GM23248 (cell line): ENCODE measurements around the gene GTPBP4. TPM values are rescaled to one million over a fixed set of nuclear protein-coding genes. Genes with fewer than 3 reads are reported as not detected.

ENCODE experiments used
- DNase-seq: peaks from one replicate; pipeline ENCODE4 v3.0.0-alpha.2; 2015
- H2AFZ ChIP-seq: fragments of 200-600 bp; sonication (generic); 2 replicates; pipeline ENCODE4 v1.6.1; 2016; ENCODE audit warnings: antibody characterized with exemption
- H3F3A ChIP-seq: fragments of 200-600 bp; sonication (generic); 2 replicates; pipeline ENCODE4 v1.6.1; 2016; ENCODE audit warnings: mild to moderate bottlenecking, antibody characterized with exemption, mixed run types; ENCODE audit not compliant: insufficient read depth
- H3K27ac ChIP-seq: fragments of 200-600 bp; sonication (generic); 2 replicates; pipeline ENCODE4 v1.5.1; 2016; ENCODE audit warnings: mild to moderate bottlenecking
- H3K27me3 ChIP-seq: fragments of 200-600 bp; sonication (generic); replicated peaks from 2 replicates; pipeline ENCODE4 v1.6.1; 2016; ENCODE audit warnings: mild to moderate bottlenecking; ENCODE audit not compliant: insufficient read depth
- H3K36me3 ChIP-seq: fragments of 200-600 bp; sonication (generic); 2 replicates; pipeline ENCODE4 v1.6.1; 2016; ENCODE audit warnings: low read depth, mild to moderate bottlenecking
- H3K4me1 ChIP-seq: fragments of 200-600 bp; sonication (generic); 2 replicates; pipeline ENCODE4 v1.6.1; 2016; ENCODE audit warnings: mild to moderate bottlenecking; ENCODE audit not compliant: insufficient read depth
- H3K4me2 ChIP-seq: fragments of 200-600 bp; sonication (generic); one replicate; pipeline ENCODE4 v1.6.1; 2016; ENCODE audit warnings: mild to moderate bottlenecking; ENCODE audit not compliant: unreplicated experiment
- H3K4me3 ChIP-seq: fragments of 200-600 bp; sonication (generic); 2 replicates; pipeline ENCODE4 v1.5.1; 2016; ENCODE audit warnings: mild to moderate bottlenecking
- H3K79me2 ChIP-seq: fragments of 200-600 bp; sonication (generic); 2 replicates; pipeline ENCODE4 v1.6.1; 2016; ENCODE audit warnings: mild to moderate bottlenecking; ENCODE audit not compliant: insufficient read depth
- H3K9ac ChIP-seq: fragments of 200-600 bp; sonication (generic); 2 replicates; pipeline ENCODE4 v1.6.1; 2016; ENCODE audit warnings: mild to moderate bottlenecking
- H3K9me2 ChIP-seq: fragments of 200-600 bp; sonication (generic); 2 replicates; pipeline ENCODE4 v1.6.1; 2016; ENCODE audit warnings: mixed run types, mild to moderate bottlenecking, moderate library complexity; ENCODE audit not compliant: insufficient read depth
- H3K9me3 ChIP-seq: fragments of 200-600 bp; sonication (generic); one replicate; pipeline ENCODE4 v1.6.1; 2017; ENCODE audit warnings: low read depth
- H4K20me1 ChIP-seq: fragments of 200-600 bp; sonication (generic); 2 replicates; pipeline ENCODE4 v1.6.0; 2016; ENCODE audit not compliant: insufficient read depth
- EZH2 ChIP-seq: fragments of 200-600 bp; sonication (generic); IDR thresholded peaks from 2 replicates; pipeline ENCODE4 v1.6.1; 2018; ENCODE audit warnings: antibody characterized with exemption, mild to moderate bottlenecking; ENCODE audit not compliant: insufficient read depth, poor library complexity, severe bottlenecking
- EZH2phosphoT487 ChIP-seq: fragments of 200-600 bp; sonication (generic); IDR thresholded peaks from 2 replicates; pipeline ENCODE4 v1.6.1; 2018; ENCODE audit warnings: antibody characterized with exemption, moderate library complexity, mild to moderate bottlenecking, low read depth; ENCODE audit not compliant: insufficient read depth
- WGBS, 2 experiments: methylation state at CpG; one replicate each; pipeline ENCODE4 v1.1.6; 2015 to 2017; ENCODE audit warnings: low lambda C conversion rate in 2 of 2, low coverage in 1 of 2; ENCODE audit errors: missing lambda C conversion rate in 2 of 2; 5-methylcytosine and 5-hydroxymethylcytosine counted together
- in situ Hi-C: fragments of 300-500 bp; cut with MboI; formaldehyde crosslinking; loops from 2 replicates; pipeline ENCODE4 v1.15.0; 2020
- polyA plus RNA-seq: library from polyadenylated mRNA; unstranded; fragments of >200 nt; fragmentation: Nextera tagmentation; extraction: Ambion mirVana; gene quantifications from 2 replicates; pipeline ENCODE4 v1.2.1, GENCODE V29; 2016
- total RNA-seq: library from RNA; depleted of rRNA; stranded (reverse); fragments of >200 nt; shearing (Covaris generic); gene quantifications from 2 replicates; pipeline ENCODE4 v1.2.3, GENCODE V29; 2014

GTPBP4 gene
- total and polyA plus RNA-seq, 2 experiments from 2014 or later = 34.3 to 71.6 TPM

DNA sequence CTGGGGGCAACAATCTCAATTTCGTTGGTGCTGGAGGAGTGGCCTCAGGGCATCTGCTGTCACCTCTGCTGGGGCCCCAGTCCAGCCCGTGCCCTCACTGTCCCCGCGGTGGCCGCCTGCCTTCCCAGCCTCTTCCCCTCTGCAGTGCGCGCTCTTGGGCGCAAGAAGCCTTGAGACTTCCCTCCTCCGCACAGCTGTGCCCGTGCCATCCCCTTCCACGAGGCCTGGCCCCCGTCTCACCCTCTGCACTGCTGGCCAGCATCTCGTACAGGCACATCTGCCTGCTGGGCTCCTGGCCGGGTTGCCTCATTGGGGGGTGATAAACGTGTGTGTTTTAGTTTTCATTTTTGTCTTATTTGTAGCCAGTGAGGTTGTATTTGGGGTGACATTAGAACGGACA, 23.5 kb downstream of the GTPBP4 start:
- Histone ChIP-seq H3K4me2 (no peak overlapping the region), H3K9me3 (no peaks in the 10 kb centered on the region), H3K9ac (no peak overlapping the region), H3K9me2 (no peaks in the 10 kb centered on the region), H3K27me3 (no peaks in the 10 kb centered on the region), H2AFZ (no peak overlapping the region), H3F3A (peaks cover 9% of the 10 kb centered on the region), H3K79me2 (peaks cover 42% of the 10 kb centered on the region), H4K20me1 (no peaks in the 10 kb centered on the region), H3K4me1 (no peaks in the 10 kb centered on the region), H3K36me3 (peaks cover 77% of the 10 kb centered on the region), H3K27ac (no peak overlapping the region), H3K4me3 (no peak overlapping the region)
- in situ Hi-C loops = no loop called here
- TF ChIP-seq EZH2 = no peak
- TF ChIP-seq EZH2phosphoT487 = no peak
- WGBS, 2 experiments = 96 to 97% methylated on average over 14 to 16 of the region's 16 CpGs
- DNase-seq = no peak

DNA sequence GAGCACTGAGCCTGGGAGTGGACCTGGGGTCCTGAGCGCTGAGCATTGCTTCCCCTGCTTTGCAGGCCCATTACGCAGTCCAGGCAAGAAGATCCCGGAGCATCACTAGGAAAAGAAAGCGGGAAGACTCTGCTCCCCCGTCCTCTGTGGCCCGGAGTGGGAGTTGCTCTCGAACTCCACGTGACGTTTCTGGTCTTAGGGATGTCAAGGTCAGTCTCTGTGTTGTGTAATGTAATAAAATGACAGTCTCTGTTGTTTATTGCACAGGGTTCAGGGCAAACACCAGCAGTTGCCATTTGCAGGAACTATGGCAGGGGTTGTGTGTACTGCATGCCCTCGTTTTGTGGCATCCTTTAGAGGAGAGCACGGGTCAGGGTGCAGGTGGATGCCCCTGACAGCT, 27.5 kb downstream of the GTPBP4 start:
- WGBS, 2 experiments = 97% methylated on average over 10 to 11 of the region's 11 CpGs
- Histone ChIP-seq H3F3A (peaks cover 17% of the 10 kb centered on the region), H4K20me1 (no peaks in the 10 kb centered on the region), H2AFZ (no peak overlapping the region), H3K27ac (no peak overlapping the region), H3K9me3 (no peaks in the 10 kb centered on the region), H3K4me1 (no peaks in the 10 kb centered on the region), H3K27me3 (no peaks in the 10 kb centered on the region), H3K79me2 (peaks cover 15% of the 10 kb centered on the region), H3K9ac (no peak overlapping the region), H3K36me3 (peaks cover 66% of the 10 kb centered on the region), H3K9me2 (no peaks in the 10 kb centered on the region), H3K4me3 (no peak overlapping the region), H3K4me2 (no peak overlapping the region)
- no peak for TF ChIP-seq EZH2phosphoT487
- no peak for TF ChIP-seq EZH2
- in situ Hi-C loops = no loop called here
- DNase-seq = no peak

DNA sequence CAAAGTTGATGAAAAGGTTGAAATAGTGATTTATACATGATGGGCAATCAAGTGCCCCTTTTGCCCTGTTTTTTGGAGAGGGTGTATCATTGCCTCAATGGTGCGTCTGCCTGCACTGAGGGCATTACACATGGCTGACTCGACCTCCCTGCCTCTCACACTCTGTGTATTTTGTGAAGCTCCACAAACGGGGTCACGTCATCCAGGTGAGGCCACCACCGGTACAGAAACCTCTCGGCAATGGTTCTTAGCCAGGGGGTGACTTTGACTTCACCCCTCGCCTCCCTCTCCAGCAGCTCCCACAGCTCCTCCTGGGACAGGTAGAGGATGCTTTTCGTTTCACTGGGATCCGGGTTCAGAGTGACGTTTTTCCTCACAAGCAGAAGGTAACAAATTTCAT, 31.1 kb downstream of the GTPBP4 start:
- Histone ChIP-seq H3K27ac (no peak overlapping the region), H3K9ac (no peak overlapping the region), H4K20me1 (no peaks in the 10 kb centered on the region), H2AFZ (no peak overlapping the region), H3K4me1 (no peaks in the 10 kb centered on the region), H3K4me2 (no peak overlapping the region), H3K4me3 (no peak overlapping the region), H3K27me3 (no peaks in the 10 kb centered on the region), H3K9me3 (no peaks in the 10 kb centered on the region), H3K79me2 (no peaks in the 10 kb centered on the region), H3K9me2 (no peaks in the 10 kb centered on the region), H3F3A (peaks cover 17% of the 10 kb centered on the region), H3K36me3 (peaks cover 33% of the 10 kb centered on the region)
- in situ Hi-C loops = no loop called here
- DNase-seq = no peak
- TF ChIP-seq EZH2 = no peak
- 94 to 96% methylated on average over 10 of the region's 10 CpGs for WGBS, 2 experiments

DNA sequence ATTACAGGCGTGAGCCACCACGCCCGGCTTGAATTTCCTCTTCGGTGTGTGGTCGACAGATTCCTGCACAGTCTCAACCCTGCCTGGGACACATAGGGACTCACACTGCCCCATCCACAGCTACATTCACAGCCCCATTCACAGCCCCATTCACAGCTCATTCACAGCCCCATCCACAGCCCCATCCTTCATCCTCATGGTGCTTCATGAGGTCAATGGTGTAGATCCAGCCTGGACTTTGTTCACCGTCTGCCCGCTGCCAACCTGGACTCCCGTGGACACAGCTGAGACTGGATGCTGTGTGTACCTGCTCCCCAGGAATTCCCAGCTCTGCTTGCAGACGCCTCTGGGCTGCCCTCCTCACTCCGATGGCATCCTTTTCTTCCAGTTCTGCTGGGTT, 32.2 kb downstream of the GTPBP4 start:
- H3K36me3 ChIP-seq = peaks cover 25% of the 10 kb centered on the region
- H3K9ac ChIP-seq = no peak overlapping the region
- H3K9me2 ChIP-seq = no peaks in the 10 kb centered on the region
- H3K4me1 ChIP-seq = no peaks in the 10 kb centered on the region
- H2AFZ ChIP-seq = no peak overlapping the region
- H3K27ac ChIP-seq = no peak overlapping the region
- no peaks in the 10 kb centered on the region for H3K27me3 ChIP-seq
- no peak overlapping the region for H3K4me2 ChIP-seq
- H3K4me3 ChIP-seq = no peak overlapping the region
- H3K9me3 ChIP-seq = no peaks in the 10 kb centered on the region
- TF ChIP-seq EZH2phosphoT487 (no peak), EZH2 (no peak)
- in situ Hi-C loops = no loop called here
- H4K20me1 ChIP-seq = no peaks in the 10 kb centered on the region
- H3K79me2 ChIP-seq = no peaks in the 10 kb centered on the region
- peaks cover 17% of the 10 kb centered on the region for H3F3A ChIP-seq
- no peak for DNase-seq
- 74 to 89% methylated on average over 10 of the region's 10 CpGs for WGBS, 2 experiments

DNA sequence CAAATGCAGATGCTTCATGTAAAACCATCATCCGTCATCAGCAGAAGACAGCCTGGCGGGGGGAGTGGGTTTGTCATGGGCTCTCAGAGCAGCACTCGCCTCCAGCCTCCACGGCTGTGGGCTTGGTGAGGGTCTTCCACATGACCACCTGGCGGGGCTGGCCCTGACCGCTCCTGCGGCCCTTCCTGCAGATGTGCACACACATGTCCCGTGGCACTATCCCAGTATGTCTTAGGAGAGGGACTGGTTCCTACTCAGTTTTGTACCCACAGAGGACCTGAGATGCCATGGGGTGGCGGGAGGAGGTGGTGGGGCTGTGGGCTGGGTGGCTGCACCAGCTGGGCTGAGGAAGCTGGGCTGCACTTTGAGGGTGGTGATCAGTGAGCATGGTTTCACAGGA, 32.7 kb downstream of the GTPBP4 start:
- TF ChIP-seq EZH2 = no peak
- no peak for TF ChIP-seq EZH2phosphoT487
- H3K9me3 ChIP-seq = no peaks in the 10 kb centered on the region
- H3K27ac ChIP-seq = no peak overlapping the region
- H3K9ac ChIP-seq = no peak overlapping the region
- H3K4me1 ChIP-seq = no peaks in the 10 kb centered on the region
- H2AFZ ChIP-seq = no peak overlapping the region
- no peak for DNase-seq
- no peaks in the 10 kb centered on the region for H3K9me2 ChIP-seq
- in situ Hi-C loops = no loop called here
- 77 to 88% methylated on average over 9 of the region's 9 CpGs for WGBS, 2 experiments
- no peaks in the 10 kb centered on the region for H3K27me3 ChIP-seq
- H3K79me2 ChIP-seq = no peaks in the 10 kb centered on the region
- H3K4me3 ChIP-seq = no peak overlapping the region
- H3K36me3 ChIP-seq = peaks cover 25% of the 10 kb centered on the region
- H4K20me1 ChIP-seq = no peaks in the 10 kb centered on the region
- no peak overlapping the region for H3K4me2 ChIP-seq
- peaks cover 17% of the 10 kb centered on the region for H3F3A ChIP-seq
